AG04450 (cell line): Measurements from ENCODE around the gene KMT2E. TPM values are rescaled to one million over a fixed set of nuclear protein-coding genes. Genes with fewer than 3 reads are reported as not detected.

ENCODE experiments used
- CTCF ChIA-PET: fragments of 300-600, 350-600 bp; formaldehyde crosslinking; extraction: SDS; loops from one replicate; lab custom pipeline; 2022; ENCODE audit warnings: antibody characterized with exemption, inconsistent platforms; lab: Charles Lee
- POLR2A ChIA-PET: fragments of 350-600 bp; formaldehyde crosslinking; extraction: SDS; loops from one replicate; lab custom pipeline; 2021; ENCODE audit warnings: antibody characterized with exemption, inconsistent platforms; lab: Yijun Ruan, JAX
- DNase-seq: peaks from one replicate; pipeline ENCODE4 v3.0.0-alpha.2; 2011; ENCODE audit warnings: low read depth, low spot score
- H3K27ac ChIP-seq: one replicate; pipeline ENCODE4 v1.5.1; 2012; ENCODE audit warnings: low read depth, low read length, control low read depth
- H3K27me3 ChIP-seq: one replicate; pipeline ENCODE4 v1.6.0; 2012; ENCODE audit warnings: low read length; ENCODE audit not compliant: control insufficient read depth, insufficient read depth
- H3K4me3 ChIP-seq: 2 replicates; pipeline ENCODE4 v1.5.1; 2011; ENCODE audit warnings: mild to moderate bottlenecking, low read depth, low read length, control low read depth
- H3K9me3 ChIP-seq: 2 replicates; pipeline ENCODE4 v1.5.1; 2012; ENCODE audit warnings: low read length; ENCODE audit not compliant: control insufficient read depth, insufficient read depth
- CTCF ChIP-seq: IDR thresholded peaks from 2 replicates; pipeline ENCODE4 v1.5.1; 2011; ENCODE audit warnings: low read depth, low read length, control low read depth, inconsistent platforms
- polyA plus RNA-seq: library from polyadenylated mRNA; depleted of rRNA; stranded (reverse); fragments of >200 nt; gene quantifications from 2 replicates; pipeline ENCODE4 v1.2.3, GENCODE V29; 2011

The KMT2E gene
- polyA plus RNA-seq, 1 experiment: 13.8 TPM

GRCh38 chr7:104981672-104982037, 32.4 kb upstream of the KMT2E start:
- Histone ChIP-seq H3K9me3 (no peaks in the 10 kb centered on the region), H3K27me3 (no peaks in the 10 kb centered on the region), H3K4me3 (no peak overlapping the region), H3K27ac (no peak overlapping the region)
- POLR2A ChIA-PET: interaction anchor here (1.1 to 1.7 kb wide), 3 partner anchors 26 to 32 kb away, joined by 5 to 8 read pairs (median 7); no protein-coding TSS in a partner anchor
- CTCF ChIA-PET: interaction anchor here (0.7 to 4.3 kb wide), 30 partner anchors 8 to 550 kb away, joined by 3 to 41 read pairs (median 6); partner anchors contain the start of gene RINT1
- DNase-seq: no peak
- no peak for TF ChIP-seq CTCF

GRCh38 chr7:104982308-104983075, 31.5 kb upstream of the KMT2E start:
- no peak for TF ChIP-seq CTCF
- Histone ChIP-seq H3K27ac (no peak overlapping the region), H3K27me3 (no peaks in the 10 kb centered on the region), H3K9me3 (no peaks in the 10 kb centered on the region), H3K4me3 (no peak overlapping the region)
- no peak for DNase-seq
- POLR2A ChIA-PET: interaction anchor here (1.3 to 4.1 kb wide), 4 partner anchors 9 to 511 kb away, joined by 3 to 31 read pairs (median 14); partner anchors contain the start of gene KMT2E
- CTCF ChIA-PET: interaction anchor here (0.5 to 4.3 kb wide), 16 partner anchors 11 to 511 kb away, joined by 3 to 41 read pairs (median 7); no protein-coding TSS in a partner anchor

- peak overlapping the region; percentile 97 for H3K27ac ChIP-seq
- no peaks in the 10 kb centered on the region for H3K9me3 ChIP-seq
- POLR2A ChIA-PET: interaction anchor here (0.8 to 4.1 kb wide), 5 partner anchors 10 to 511 kb away, joined by 3 to 31 read pairs (median 11); partner anchors contain the start of gene KMT2E
- CTCF ChIA-PET: interaction anchor here (0.5 to 4.3 kb wide), 5 partner anchors 26 to 421 kb away, joined by 3 to 38 read pairs (median 4); no protein-coding TSS in a partner anchor
- no peak for TF ChIP-seq CTCF
- no peak for DNase-seq
- peak overlapping the region; percentile 70 for H3K4me3 ChIP-seq
- H3K27me3 ChIP-seq: no peaks in the 10 kb centered on the region
Measured at GRCh38 chr7:104983076-104983577, 30.9 kb upstream of the KMT2E start.

GRCh38 chr7:104983578-104984539, 30.1 kb upstream of the KMT2E start:
- H3K27ac ChIP-seq: peak overlapping the region; percentile 97
- no peak for DNase-seq
- TF ChIP-seq CTCF: peak; percentile 58
- no peaks in the 10 kb centered on the region for H3K9me3 ChIP-seq
- ChIA-PET CTCF (interaction anchor here (1.0 to 4.3 kb wide), 5 partner anchors 26 to 68 kb away, joined by 3 to 38 read pairs (median 3); no protein-coding TSS in a partner anchor), POLR2A (interaction anchor here (0.6 to 4.1 kb wide), 7 partner anchors 11 to 510 kb away, joined by 3 to 31 read pairs (median 4); partner anchors contain the start of gene KMT2E)
- H3K4me3 ChIP-seq: peak overlapping the region; percentile 70
- H3K27me3 ChIP-seq: no peaks in the 10 kb centered on the region
